ENCODE measurements around the gene NR1H4.
"Not testable (repeated sequence)": the region's sequence is repeated elsewhere in the genome, so short reads cannot be mapped to it uniquely, and the experiment has no call there.

Gene NR1H4

DNA sequence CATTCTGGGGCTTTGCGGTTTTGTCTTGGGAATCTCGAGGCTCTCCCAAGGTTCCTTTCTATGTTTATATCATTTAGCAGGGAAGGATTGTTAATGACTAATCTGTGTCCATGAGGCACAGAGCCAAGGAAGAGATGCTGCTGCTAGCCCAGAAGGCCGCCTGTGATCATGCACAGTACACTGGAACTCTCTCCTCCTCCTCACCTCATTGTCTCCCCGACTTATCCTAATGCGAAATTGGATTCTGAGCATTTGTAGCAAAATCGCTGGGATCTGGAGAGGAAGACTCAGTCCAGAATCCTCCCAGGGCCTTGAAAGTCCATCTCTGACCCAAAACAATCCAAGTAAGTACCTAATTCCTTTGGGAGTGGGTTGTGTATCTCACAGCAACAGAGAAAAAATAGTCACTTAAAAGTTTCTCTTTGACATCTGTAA, at the start of gene NR1H4:
TSS of gene NR1H4 (plus strand) at position 151 of the 435 bp plus-strand sequence. CDS start 19,458 bp downstream, outside the sequence.
- no peak for DNase-seq (ENCODE audit: low read depth, low spot score)

GRCh38 chr12:100426145-100426544, 47.5 kb upstream of the NR1H4 start:
- DNase-seq (ENCODE audit: low read depth, low spot score), result no peak

- DNase-seq (ENCODE audit: low read depth, low spot score), result no peak
Measured at GRCh38 chr12:100427078-100427477, 46.6 kb upstream of the NR1H4 start.

GRCh38 chr12:100430251-100430650, 43.4 kb upstream of the NR1H4 start:
- DNase-seq (ENCODE audit: low read depth, low spot score), result not testable (repeated sequence)

- DNase-seq (ENCODE audit: low read depth, low spot score), result no peak
Measured at GRCh38 chr12:100433701-100434100, 40.0 kb upstream of the NR1H4 start.

DNA sequence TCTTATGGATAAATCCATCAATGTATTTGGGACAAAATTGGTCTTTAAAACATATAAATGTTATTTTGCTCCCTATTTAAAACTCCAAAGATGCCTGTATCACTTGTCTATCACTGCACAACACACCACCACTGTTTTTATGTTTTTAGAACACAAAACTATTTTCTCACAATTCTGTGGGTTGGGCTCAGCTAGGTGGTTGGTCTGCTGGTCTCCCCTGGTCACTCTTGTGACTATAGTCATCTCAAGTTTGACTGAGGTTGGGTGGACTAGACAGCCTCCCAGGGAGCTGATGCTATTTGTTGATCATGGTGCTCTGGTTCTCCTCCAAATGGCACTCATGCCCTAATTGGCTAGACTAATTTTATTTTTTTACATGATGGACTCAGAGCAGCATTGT, 39.5 kb upstream of the NR1H4 start:
- DNase-seq (ENCODE audit: low read depth, low spot score), result no peak

DNA sequence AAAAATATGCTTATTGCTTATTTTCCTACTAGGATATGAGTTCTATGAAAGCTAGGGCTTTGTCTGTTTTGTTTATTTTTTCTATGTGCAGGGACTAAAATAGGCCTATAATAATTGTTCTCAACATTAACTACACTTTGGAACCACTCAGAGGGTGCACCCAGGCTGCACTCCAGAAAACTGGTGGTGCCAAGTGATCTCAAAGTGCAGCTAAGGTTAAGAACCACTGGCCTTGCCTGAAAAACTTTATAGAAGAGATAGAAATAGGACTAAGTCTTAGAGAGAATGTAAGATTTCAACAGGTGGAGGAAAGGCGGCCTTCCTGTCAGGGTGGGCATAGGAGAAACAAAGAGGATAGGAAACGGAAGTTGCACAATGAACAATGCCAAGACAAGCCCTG, 37.7 kb upstream of the NR1H4 start:
- no peak for DNase-seq (ENCODE audit: low read depth, low spot score)

DNA sequence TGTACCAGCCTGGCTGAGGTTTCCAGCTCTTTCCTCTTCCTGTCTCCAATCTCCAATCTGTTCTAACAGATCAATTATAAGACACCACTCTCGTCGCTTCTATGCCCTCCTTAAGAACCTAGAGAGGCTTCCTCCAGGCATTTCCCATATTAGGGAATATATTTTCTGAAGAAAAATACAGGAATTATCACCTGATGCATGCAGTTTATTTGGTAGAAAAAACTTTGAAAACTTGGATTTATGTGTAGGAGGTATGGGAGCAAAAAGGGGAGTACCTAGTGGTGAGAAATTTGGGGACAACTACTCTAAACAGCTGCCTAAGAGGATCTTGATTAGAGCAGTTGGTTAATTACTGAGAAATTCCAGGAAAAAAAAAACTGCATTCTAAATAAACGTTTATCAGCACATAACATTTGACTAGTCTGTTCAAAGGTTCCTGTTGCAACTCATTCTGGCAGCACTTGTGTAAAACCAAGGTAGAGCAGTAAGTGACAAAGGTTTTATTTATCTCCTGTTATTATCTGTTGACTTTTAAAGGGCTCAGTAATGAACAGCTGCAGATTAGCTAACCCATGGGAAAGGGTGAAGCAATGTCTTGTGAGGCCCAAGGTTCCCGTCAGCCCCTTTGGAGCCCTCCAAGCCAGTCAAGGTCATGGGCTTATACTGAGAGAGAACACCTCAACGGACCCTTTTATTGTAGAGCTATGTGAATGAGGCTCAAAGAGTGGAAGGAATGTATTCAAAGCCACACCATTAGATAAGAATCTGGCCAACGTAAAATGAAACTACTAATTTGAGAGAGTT, 36.4 kb upstream of the NR1H4 start:
- no peak for DNase-seq (ENCODE audit: low read depth, low spot score)

- no peak for DNase-seq (ENCODE audit: low read depth, low spot score)
Measured at GRCh38 chr12:100439797-100440196, 33.9 kb upstream of the NR1H4 start.

- no peak for DNase-seq (ENCODE audit: low read depth, low spot score)
Measured at GRCh38 chr12:100442403-100442802, 31.3 kb upstream of the NR1H4 start.

DNA sequence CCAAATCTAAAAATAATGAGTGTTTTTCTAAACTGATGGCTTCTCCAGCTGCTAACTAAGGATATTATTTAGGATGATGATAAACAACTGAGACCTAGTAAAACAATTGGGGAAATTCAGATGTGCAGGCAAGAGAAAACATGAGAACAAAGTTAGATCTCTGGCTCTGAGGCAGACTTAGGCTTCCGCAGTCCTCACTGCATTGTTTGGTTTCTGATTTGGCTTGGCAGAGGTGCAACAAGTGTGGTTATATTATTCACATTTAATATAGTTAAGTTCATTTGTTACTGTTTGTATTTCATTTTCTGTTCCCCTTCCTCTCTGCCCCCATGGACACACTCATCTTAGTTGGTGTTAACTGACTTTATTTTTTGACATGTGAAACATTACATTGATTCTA, 30.2 kb upstream of the NR1H4 start:
- no peak for DNase-seq (ENCODE audit: low read depth, low spot score)

GRCh38 chr12:100445081-100445481, 28.6 kb upstream of the NR1H4 start:
- DNase-seq (ENCODE audit: low read depth, low spot score), result no peak

DNA sequence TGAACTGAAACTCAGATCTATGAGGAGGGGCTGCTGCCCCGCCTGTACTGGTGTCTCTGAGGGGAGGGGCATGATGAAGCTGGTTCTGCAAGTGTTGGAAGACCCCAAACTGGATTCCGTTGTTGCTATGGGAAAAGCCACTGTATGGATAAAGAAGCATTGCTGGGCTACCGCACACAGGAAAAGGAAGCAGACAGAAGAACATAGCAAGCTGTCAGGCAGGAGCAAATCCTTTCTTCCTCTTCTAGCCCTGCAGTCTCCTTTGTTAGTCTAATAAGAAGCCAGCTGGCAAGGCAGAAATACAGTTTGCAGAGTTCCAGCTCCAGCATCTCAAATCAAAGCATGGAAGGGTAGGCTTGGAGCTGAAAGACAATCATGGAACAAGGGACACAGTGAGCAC, 26.3 kb upstream of the NR1H4 start:
- no peak for DNase-seq (ENCODE audit: low read depth, low spot score)

DNA sequence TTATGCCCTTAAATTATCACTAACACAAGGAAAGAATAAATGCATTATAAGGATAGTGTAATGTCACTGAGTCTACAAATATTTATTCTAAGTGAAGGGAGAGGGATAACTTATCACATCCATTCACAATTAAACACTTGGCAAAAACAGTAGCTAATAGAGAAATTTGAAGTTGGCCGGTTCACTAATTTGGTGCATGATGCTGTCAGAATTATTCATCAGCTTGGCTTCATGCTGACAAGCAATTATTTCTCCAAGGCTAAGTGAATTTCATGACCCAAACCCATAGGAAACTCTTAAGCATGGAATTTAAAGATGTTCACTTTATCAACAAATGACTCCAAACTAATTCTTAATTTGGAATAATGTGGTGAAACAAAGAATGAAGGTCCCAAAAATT, 25.0 kb upstream of the NR1H4 start:
- no peak for DNase-seq (ENCODE audit: low read depth, low spot score)

- DNase-seq (ENCODE audit: low read depth, low spot score), result no peak
Measured at GRCh38 chr12:100450735-100451134, 22.9 kb upstream of the NR1H4 start.

GRCh38 chr12:100453951-100454350, 19.7 kb upstream of the NR1H4 start:
- no peak for DNase-seq (ENCODE audit: low read depth, low spot score)

DNA sequence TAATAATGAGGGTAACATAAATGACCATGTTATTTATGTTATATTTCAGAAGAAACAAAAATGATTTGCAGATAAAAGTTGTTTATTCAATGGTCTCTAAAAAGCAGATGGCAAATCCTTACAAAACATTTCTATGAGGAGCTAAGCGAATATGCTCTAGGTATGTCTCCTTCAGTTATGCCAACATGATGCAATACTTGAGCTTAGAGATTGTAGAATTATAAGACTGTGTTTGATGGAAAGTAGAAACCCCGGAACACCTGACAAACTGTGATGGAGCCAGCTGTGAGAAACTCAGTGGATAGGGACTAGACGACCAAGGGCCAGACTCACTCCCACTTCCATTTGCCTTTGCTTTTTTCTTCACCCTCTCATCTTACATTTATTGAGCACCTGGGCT, 17.8 kb upstream of the NR1H4 start:
- DNase-seq (ENCODE audit: low read depth, low spot score), result no peak

- DNase-seq (ENCODE audit: low read depth, low spot score), result no peak
Measured at GRCh38 chr12:100458191-100458590, 15.5 kb upstream of the NR1H4 start.

GRCh38 chr12:100460702-100461101, 13.0 kb upstream of the NR1H4 start:
- no peak for DNase-seq (ENCODE audit: low read depth, low spot score)

- no peak for DNase-seq (ENCODE audit: low read depth, low spot score)
Measured at GRCh38 chr12:100461330-100461973, 12.2 kb upstream of the NR1H4 start.

- no peak for DNase-seq (ENCODE audit: low read depth, low spot score)
Measured at GRCh38 chr12:100463661-100464060, 10.0 kb upstream of the NR1H4 start.

GRCh38 chr12:100464529-100464928, 9.1 kb upstream of the NR1H4 start:
- no peak for DNase-seq (ENCODE audit: low read depth, low spot score)

- no peak for DNase-seq (ENCODE audit: low read depth, low spot score)
Measured at GRCh38 chr12:100468126-100468525, 5.5 kb upstream of the NR1H4 start.
